Measurements from ENCODE around the gene ZNF433.

ZNF433 gene

GRCh38 chr19:11982526-11982925 lies 53.0 kb downstream of the ZNF433 start:
- H3K27me3 ChIP-seq (ENCODE audit: control insufficient read depth, insufficient read depth, low read length), result no peaks in the 10 kb centered on the region
- no peak overlapping the region for H3K4me3 ChIP-seq (ENCODE audit: low read length)
- no peaks in the 10 kb centered on the region for H3K36me3 ChIP-seq (ENCODE audit: control insufficient read depth, insufficient read depth, low read length)
- no peaks in the 10 kb centered on the region for H3K4me1 ChIP-seq (ENCODE audit: control insufficient read depth, insufficient read depth, low read length)
- peaks cover 25% of the 10 kb centered on the region for H3K9me3 ChIP-seq (ENCODE audit: control insufficient read depth, low read length)
- no peak overlapping the region for H3K9ac ChIP-seq (ENCODE audit: low read length)

- H3K27me3 ChIP-seq (ENCODE audit: control insufficient read depth, insufficient read depth, low read length), result no peaks in the 10 kb centered on the region
- no peaks in the 10 kb centered on the region for H3K36me3 ChIP-seq (ENCODE audit: control insufficient read depth, insufficient read depth, low read length)
- H3K9me3 ChIP-seq (ENCODE audit: control insufficient read depth, low read length), result peaks cover 25% of the 10 kb centered on the region
- H3K4me3 ChIP-seq (ENCODE audit: low read length), result no peak overlapping the region
- no peak overlapping the region for H3K9ac ChIP-seq (ENCODE audit: low read length)
- H3K4me1 ChIP-seq (ENCODE audit: control insufficient read depth, insufficient read depth, low read length), result no peaks in the 10 kb centered on the region
Measured at GRCh38 chr19:11979527-11979926, 56.0 kb downstream of the ZNF433 start.

GRCh38 chr19:11978492-11979100 lies 56.9 kb downstream of the ZNF433 start:
- Histone ChIP-seq H3K9me3 (ENCODE audit: control insufficient read depth, low read length) (peaks cover 25% of the 10 kb centered on the region), H3K36me3 (ENCODE audit: control insufficient read depth, insufficient read depth, low read length) (no peaks in the 10 kb centered on the region), H3K9ac (ENCODE audit: low read length) (no peak overlapping the region), H3K4me1 (ENCODE audit: control insufficient read depth, insufficient read depth, low read length) (no peaks in the 10 kb centered on the region), H3K4me3 (ENCODE audit: low read length) (no peak overlapping the region), H3K27me3 (ENCODE audit: control insufficient read depth, insufficient read depth, low read length) (no peaks in the 10 kb centered on the region)

- Histone ChIP-seq H3K27me3 (ENCODE audit: control insufficient read depth, insufficient read depth, low read length) (no peaks in the 10 kb centered on the region), H3K36me3 (ENCODE audit: control insufficient read depth, insufficient read depth, low read length) (no peaks in the 10 kb centered on the region), H3K4me3 (ENCODE audit: low read length) (no peak overlapping the region), H3K4me1 (ENCODE audit: control insufficient read depth, insufficient read depth, low read length) (no peaks in the 10 kb centered on the region), H3K9me3 (ENCODE audit: control insufficient read depth, low read length) (no peaks in the 10 kb centered on the region), H3K9ac (ENCODE audit: low read length) (no peak overlapping the region)
Measured at GRCh38 chr19:11973019-11973810, 62.3 kb downstream of the ZNF433 start.

- no peaks in the 10 kb centered on the region for H3K36me3 ChIP-seq (ENCODE audit: control insufficient read depth, insufficient read depth, low read length)
- no peak overlapping the region for H3K9ac ChIP-seq (ENCODE audit: low read length)
- H3K9me3 ChIP-seq (ENCODE audit: control insufficient read depth, low read length), result no peaks in the 10 kb centered on the region
- no peaks in the 10 kb centered on the region for H3K27me3 ChIP-seq (ENCODE audit: control insufficient read depth, insufficient read depth, low read length)
- H3K4me3 ChIP-seq (ENCODE audit: low read length), result no peak overlapping the region
- no peaks in the 10 kb centered on the region for H3K4me1 ChIP-seq (ENCODE audit: control insufficient read depth, insufficient read depth, low read length)
Measured at GRCh38 chr19:11971041-11971440, 64.4 kb downstream of the ZNF433 start.

GRCh38 chr19:11970174-11970573 lies 65.3 kb downstream of the ZNF433 start:
- no peaks in the 10 kb centered on the region for H3K4me1 ChIP-seq (ENCODE audit: control insufficient read depth, insufficient read depth, low read length)
- H3K9ac ChIP-seq (ENCODE audit: low read length), result no peak overlapping the region
- no peak overlapping the region for H3K4me3 ChIP-seq (ENCODE audit: low read length)

GRCh38 chr19:11964858-11965645 lies 70.4 kb downstream of the ZNF433 start, which contains the start of gene ZNF763:
Gene ZNF763, plus strand, starts transcription at chr19:11965040. Its CDS starts 169 bp downstream, at chr19:11965209.
- Histone ChIP-seq H3K4me1 (ENCODE audit: control insufficient read depth, insufficient read depth, low read length) (peaks cover 11% of the 10 kb centered on the region), H3K9ac (ENCODE audit: low read length) (peak within 1 kb of the TSS; percentile 81), H3K36me3 (ENCODE audit: control insufficient read depth, insufficient read depth, low read length) (no peaks in the 10 kb centered on the region), H3K9me3 (ENCODE audit: control insufficient read depth, low read length) (no peaks in the 10 kb centered on the region), H3K27me3 (ENCODE audit: control insufficient read depth, insufficient read depth, low read length) (no peaks in the 10 kb centered on the region), H3K4me3 (ENCODE audit: low read length) (peak within 1 kb of the TSS; percentile 64)

More at GRCh38 chr19:11970174-11970573, 65.3 kb downstream of the ZNF433 start:
- H3K9me3 ChIP-seq (ENCODE audit: control insufficient read depth, low read length), result no peaks in the 10 kb centered on the region
- H3K36me3 ChIP-seq (ENCODE audit: control insufficient read depth, insufficient read depth, low read length), result no peaks in the 10 kb centered on the region
- H3K27me3 ChIP-seq (ENCODE audit: control insufficient read depth, insufficient read depth, low read length), result no peaks in the 10 kb centered on the region
